ENCODE data around the gene KRT25. TPM values are rescaled to one million over a fixed set of nuclear protein-coding genes. Genes with fewer than 3 reads are reported as not detected.

Gene KRT25
- not detected in 2 replicates for total RNA-seq (2012; rRNA removed)

- Histone ChIP-seq H3K4me3 (ENCODE audit: low read length) (no peak within 1 kb of the TSS), H3K36me3 (ENCODE audit: insufficient read depth, low read length) (no peaks in the 10 kb centered on the region), H3K4me2 (ENCODE audit: low read length) (no peak within 1 kb of the TSS), H3K4me1 (ENCODE audit: control insufficient read depth, insufficient read depth, low read length) (no peaks in the 10 kb centered on the region), H3K27me3 (ENCODE audit: control insufficient read depth, insufficient read depth, low read length) (peaks cover 27% of the 10 kb centered on the region), H3K9me3 (replicated peaks; ENCODE audit: low read length) (peaks cover 5% of the 10 kb centered on the region), H3K9ac (ENCODE audit: low read depth, low read length) (no peak within 1 kb of the TSS)
Observed at GRCh38 chr17:40755231-40755630, at the start of gene KRT25. TSS of gene KRT25 (minus strand) at chr17:40755331. CDS start at chr17:40755271, 60 bp downstream.

- peaks cover 76% of the 10 kb centered on the region for H3K27me3 ChIP-seq (ENCODE audit: control insufficient read depth, insufficient read depth, low read length)
- H3K4me3 ChIP-seq (ENCODE audit: low read length) = no peak overlapping the region
- no peak overlapping the region for H3K9ac ChIP-seq (ENCODE audit: low read depth, low read length)
- no peak overlapping the region for H3K4me2 ChIP-seq (ENCODE audit: low read length)
- H3K36me3 ChIP-seq (ENCODE audit: insufficient read depth, low read length) = no peaks in the 10 kb centered on the region
- no peaks in the 10 kb centered on the region for H3K9me3 ChIP-seq (replicated peaks; ENCODE audit: low read length)
- H3K4me1 ChIP-seq (ENCODE audit: control insufficient read depth, insufficient read depth, low read length) = no peaks in the 10 kb centered on the region
Observed at GRCh38 chr17:40803617-40804082, 48.5 kb upstream of the KRT25 start.

- no peaks in the 10 kb centered on the region for H3K9me3 ChIP-seq (replicated peaks; ENCODE audit: low read length)
Observed at GRCh38 chr17:40801157-40801556, 46.0 kb upstream of the KRT25 start.

GRCh38 chr17:40800381-40800780 is 45.2 kb upstream of the KRT25 start:
- Histone ChIP-seq H3K9me3 (replicated peaks; ENCODE audit: low read length) (no peaks in the 10 kb centered on the region), H3K9ac (ENCODE audit: low read depth, low read length) (no peak overlapping the region), H3K27me3 (ENCODE audit: control insufficient read depth, insufficient read depth, low read length) (peaks cover 78% of the 10 kb centered on the region), H3K4me1 (ENCODE audit: control insufficient read depth, insufficient read depth, low read length) (no peaks in the 10 kb centered on the region), H3K4me3 (ENCODE audit: low read length) (no peak overlapping the region), H3K4me2 (ENCODE audit: low read length) (no peak overlapping the region), H3K36me3 (ENCODE audit: insufficient read depth, low read length) (no peaks in the 10 kb centered on the region)

More at GRCh38 chr17:40801157-40801556, 46.0 kb upstream of the KRT25 start:
- Histone ChIP-seq H3K9ac (ENCODE audit: low read depth, low read length) (no peak overlapping the region), H3K4me3 (ENCODE audit: low read length) (no peak overlapping the region), H3K4me2 (ENCODE audit: low read length) (no peak overlapping the region), H3K27me3 (ENCODE audit: control insufficient read depth, insufficient read depth, low read length) (peaks cover 78% of the 10 kb centered on the region), H3K36me3 (ENCODE audit: insufficient read depth, low read length) (no peaks in the 10 kb centered on the region), H3K4me1 (ENCODE audit: control insufficient read depth, insufficient read depth, low read length) (no peaks in the 10 kb centered on the region)

- Histone ChIP-seq H3K4me2 (ENCODE audit: low read length) (no peak within 1 kb of the TSS), H3K9ac (ENCODE audit: low read depth, low read length) (no peak within 1 kb of the TSS), H3K4me1 (ENCODE audit: control insufficient read depth, insufficient read depth, low read length) (no peaks in the 10 kb centered on the region), H3K27me3 (ENCODE audit: control insufficient read depth, insufficient read depth, low read length) (peaks cover 78% of the 10 kb centered on the region), H3K9me3 (replicated peaks; ENCODE audit: low read length) (no peaks in the 10 kb centered on the region), H3K4me3 (ENCODE audit: low read length) (no peak within 1 kb of the TSS), H3K36me3 (ENCODE audit: insufficient read depth, low read length) (no peaks in the 10 kb centered on the region)
Observed at GRCh38 chr17:40799859-40800258, 44.7 kb upstream of the KRT25 start, which contains the start of gene KRT28. TSS of gene KRT28 (minus strand) at chr17:40799959. CDS start at chr17:40799893, 66 bp downstream.

- Histone ChIP-seq H3K9ac (ENCODE audit: low read depth, low read length) (no peak overlapping the region), H3K9me3 (replicated peaks; ENCODE audit: low read length) (no peaks in the 10 kb centered on the region), H3K36me3 (ENCODE audit: insufficient read depth, low read length) (no peaks in the 10 kb centered on the region), H3K4me1 (ENCODE audit: control insufficient read depth, insufficient read depth, low read length) (no peaks in the 10 kb centered on the region), H3K4me2 (ENCODE audit: low read length) (no peak overlapping the region), H3K4me3 (ENCODE audit: low read length) (no peak overlapping the region), H3K27me3 (ENCODE audit: control insufficient read depth, insufficient read depth, low read length) (peaks cover 89% of the 10 kb centered on the region)
Observed at GRCh38 chr17:40796846-40797245, 41.7 kb upstream of the KRT25 start.

- Histone ChIP-seq H3K4me1 (ENCODE audit: control insufficient read depth, insufficient read depth, low read length) (no peaks in the 10 kb centered on the region), H3K36me3 (ENCODE audit: insufficient read depth, low read length) (no peaks in the 10 kb centered on the region), H3K27me3 (ENCODE audit: control insufficient read depth, insufficient read depth, low read length) (peaks cover 72% of the 10 kb centered on the region), H3K4me2 (ENCODE audit: low read length) (no peak overlapping the region), H3K9me3 (replicated peaks; ENCODE audit: low read length) (no peaks in the 10 kb centered on the region), H3K9ac (ENCODE audit: low read depth, low read length) (no peak overlapping the region), H3K4me3 (ENCODE audit: low read length) (no peak overlapping the region)
Observed at GRCh38 chr17:40795019-40795667, 40.0 kb upstream of the KRT25 start.

GRCh38 chr17:40794466-40794865 is 39.3 kb upstream of the KRT25 start:
- Histone ChIP-seq H3K9ac (ENCODE audit: low read depth, low read length) (no peak overlapping the region), H3K4me1 (ENCODE audit: control insufficient read depth, insufficient read depth, low read length) (no peaks in the 10 kb centered on the region), H3K27me3 (ENCODE audit: control insufficient read depth, insufficient read depth, low read length) (peaks cover 67% of the 10 kb centered on the region)

GRCh38 chr17:40793832-40794231 is 38.7 kb upstream of the KRT25 start:
- H3K9me3 ChIP-seq (replicated peaks; ENCODE audit: low read length) = no peaks in the 10 kb centered on the region
- no peak overlapping the region for H3K4me3 ChIP-seq (ENCODE audit: low read length)
- peaks cover 67% of the 10 kb centered on the region for H3K27me3 ChIP-seq (ENCODE audit: control insufficient read depth, insufficient read depth, low read length)
- no peaks in the 10 kb centered on the region for H3K4me1 ChIP-seq (ENCODE audit: control insufficient read depth, insufficient read depth, low read length)
- no peak overlapping the region for H3K9ac ChIP-seq (ENCODE audit: low read depth, low read length)
- no peak overlapping the region for H3K4me2 ChIP-seq (ENCODE audit: low read length)
- no peaks in the 10 kb centered on the region for H3K36me3 ChIP-seq (ENCODE audit: insufficient read depth, low read length)

More at GRCh38 chr17:40794466-40794865, 39.3 kb upstream of the KRT25 start:
- Histone ChIP-seq H3K4me2 (ENCODE audit: low read length) (no peak overlapping the region), H3K9me3 (replicated peaks; ENCODE audit: low read length) (no peaks in the 10 kb centered on the region), H3K36me3 (ENCODE audit: insufficient read depth, low read length) (no peaks in the 10 kb centered on the region), H3K4me3 (ENCODE audit: low read length) (no peak overlapping the region)

- no peak overlapping the region for H3K4me3 ChIP-seq (ENCODE audit: low read length)
- H3K36me3 ChIP-seq (ENCODE audit: insufficient read depth, low read length) = no peaks in the 10 kb centered on the region
- no peak overlapping the region for H3K4me2 ChIP-seq (ENCODE audit: low read length)
- H3K4me1 ChIP-seq (ENCODE audit: control insufficient read depth, insufficient read depth, low read length) = no peaks in the 10 kb centered on the region
- peaks cover 66% of the 10 kb centered on the region for H3K27me3 ChIP-seq (ENCODE audit: control insufficient read depth, insufficient read depth, low read length)
- H3K9me3 ChIP-seq (replicated peaks; ENCODE audit: low read length) = no peaks in the 10 kb centered on the region
- no peak overlapping the region for H3K9ac ChIP-seq (ENCODE audit: low read depth, low read length)
Observed at GRCh38 chr17:40791787-40792436, 36.8 kb upstream of the KRT25 start.

- peaks cover 58% of the 10 kb centered on the region for H3K27me3 ChIP-seq (ENCODE audit: control insufficient read depth, insufficient read depth, low read length)
- no peaks in the 10 kb centered on the region for H3K36me3 ChIP-seq (ENCODE audit: insufficient read depth, low read length)
- H3K4me3 ChIP-seq (ENCODE audit: low read length) = no peak overlapping the region
- no peaks in the 10 kb centered on the region for H3K4me1 ChIP-seq (ENCODE audit: control insufficient read depth, insufficient read depth, low read length)
- no peak overlapping the region for H3K9ac ChIP-seq (ENCODE audit: low read depth, low read length)
- H3K9me3 ChIP-seq (replicated peaks; ENCODE audit: low read length) = no peaks in the 10 kb centered on the region
- no peak overlapping the region for H3K4me2 ChIP-seq (ENCODE audit: low read length)
Observed at GRCh38 chr17:40791111-40791510, 36.0 kb upstream of the KRT25 start.

Measured in skeletal muscle satellite cell (primary cell).